HG02938 (cell line): Measurements from ENCODE around the gene BPIFA3.

Experiments used
- ATAC-seq: cut with Tn5 transposase; IDR thresholded peaks from one replicate; pipeline ENCODE4 v1.9.1; 2021; ENCODE audit warnings: mild to moderate bottlenecking, moderate library complexity; ENCODE audit not compliant: unreplicated experiment

The BPIFA3 gene

DNA sequence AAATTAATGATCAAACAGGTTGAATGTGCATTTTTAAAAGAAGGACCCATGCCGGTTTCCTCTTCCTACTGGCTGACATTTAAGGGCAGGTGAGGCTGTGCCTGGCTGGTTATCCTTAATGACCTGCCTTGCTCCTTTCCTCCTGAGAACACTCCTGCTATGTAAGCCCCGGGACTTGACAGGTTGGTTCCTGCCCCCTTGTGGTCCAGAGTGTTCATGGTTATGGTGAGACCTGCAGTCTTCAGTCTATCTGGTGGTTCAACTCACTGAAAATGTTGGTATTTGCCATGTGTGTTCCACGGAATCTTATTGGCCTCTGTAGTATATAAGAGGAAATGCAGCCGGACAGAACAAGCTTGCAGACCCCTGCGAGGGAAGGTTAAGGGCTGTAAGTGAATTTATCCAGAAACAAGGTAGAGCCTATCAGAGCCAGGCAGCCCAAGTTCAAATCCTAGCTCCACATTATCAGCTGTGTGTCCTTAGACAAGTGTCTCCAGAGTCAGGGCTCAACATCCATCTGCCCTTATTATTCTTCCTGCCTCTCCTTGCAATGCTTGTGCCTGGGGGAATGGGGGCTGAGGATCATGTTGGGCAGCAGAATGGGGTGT, 5.2 kb upstream of the BPIFA3 start:
- ATAC-seq = no peak

DNA sequence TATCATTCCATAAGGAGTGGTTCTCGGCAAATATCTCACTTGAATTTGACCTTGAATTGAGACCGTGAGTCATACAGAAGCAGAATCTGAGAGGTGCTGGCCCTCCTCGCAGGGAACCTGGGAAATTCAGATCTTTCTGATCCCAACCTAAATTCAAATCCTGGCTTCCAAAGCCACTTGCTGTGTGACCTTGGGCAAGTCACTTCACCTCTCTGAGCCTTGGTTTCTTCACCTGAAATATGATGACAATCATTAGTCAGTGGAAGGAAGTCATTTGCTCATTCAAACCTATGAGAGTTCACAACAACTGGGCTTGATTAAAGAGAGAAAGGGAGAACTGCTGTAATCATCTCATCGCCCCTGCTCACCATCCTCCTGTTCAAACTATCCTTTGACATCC, 7.2 kb downstream of the BPIFA3 start:
- ATAC-seq = no peak

GRCh38 chr20:33229843-33230242, 12.7 kb downstream of the BPIFA3 start:
- no peak for ATAC-seq

GRCh38 chr20:33231237-33231636, 14.1 kb downstream of the BPIFA3 start:
- no peak for ATAC-seq

GRCh38 chr20:33232486-33233072, 15.4 kb downstream of the BPIFA3 start:
- no peak for ATAC-seq

DNA sequence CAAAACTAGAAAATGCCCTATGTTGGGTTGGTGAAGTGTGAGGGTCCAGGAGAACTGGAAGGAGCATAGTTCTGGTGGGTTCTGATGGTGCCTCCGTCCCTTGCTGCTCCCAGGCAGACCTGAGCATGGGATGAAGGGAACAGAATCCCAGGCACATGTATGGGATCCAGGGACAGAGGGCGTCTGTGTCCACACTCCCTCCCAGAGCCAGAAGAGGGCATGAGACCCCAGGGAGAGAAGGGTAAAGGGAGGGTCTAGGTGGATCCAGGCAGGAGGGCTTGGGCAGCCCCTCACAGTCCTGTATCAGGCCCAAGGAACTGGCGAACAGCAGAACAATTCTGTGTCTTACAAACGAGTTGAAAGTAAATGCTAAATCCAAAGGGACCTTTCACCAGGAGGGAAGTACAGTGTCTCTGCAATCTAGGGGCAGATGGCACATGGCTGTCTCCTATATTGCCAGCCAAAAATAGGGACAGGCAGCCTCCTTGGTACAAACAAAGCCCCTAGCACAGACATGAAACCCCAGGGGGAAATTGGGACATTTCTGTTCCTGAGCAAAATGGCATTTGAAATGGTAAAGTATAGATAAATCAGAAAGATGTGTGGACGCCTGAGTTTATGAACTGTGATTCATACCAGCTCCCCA, 16.1 kb downstream of the BPIFA3 start:
- ATAC-seq = no peak

DNA sequence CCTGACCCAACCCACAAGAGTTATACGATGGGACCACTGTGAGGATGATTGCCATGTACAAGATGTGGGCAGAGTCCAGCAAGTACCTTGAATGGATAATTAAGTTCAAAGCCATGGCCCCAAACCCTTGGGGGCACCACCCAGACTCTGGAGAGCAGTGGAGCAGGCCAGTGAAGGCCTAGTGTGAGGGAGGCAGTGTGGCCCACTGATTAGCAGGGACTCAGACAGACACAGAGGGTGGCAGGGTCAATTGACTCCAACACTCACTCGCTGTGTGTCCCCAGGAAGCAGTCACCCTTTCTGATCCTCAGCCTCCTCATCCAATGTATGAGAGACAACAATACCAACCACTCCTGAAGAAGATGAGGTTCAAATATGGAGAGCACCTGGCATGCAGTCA, 16.9 kb downstream of the BPIFA3 start:
- ATAC-seq = no peak

GRCh38 chr20:33235696-33236095, 18.5 kb downstream of the BPIFA3 start, which contains the start of gene BPIFA1:
TSS of gene BPIFA1 (plus strand) at chr20:33235996. CDS start at chr20:33237712, 1,716 bp downstream.
- no peak for ATAC-seq

DNA sequence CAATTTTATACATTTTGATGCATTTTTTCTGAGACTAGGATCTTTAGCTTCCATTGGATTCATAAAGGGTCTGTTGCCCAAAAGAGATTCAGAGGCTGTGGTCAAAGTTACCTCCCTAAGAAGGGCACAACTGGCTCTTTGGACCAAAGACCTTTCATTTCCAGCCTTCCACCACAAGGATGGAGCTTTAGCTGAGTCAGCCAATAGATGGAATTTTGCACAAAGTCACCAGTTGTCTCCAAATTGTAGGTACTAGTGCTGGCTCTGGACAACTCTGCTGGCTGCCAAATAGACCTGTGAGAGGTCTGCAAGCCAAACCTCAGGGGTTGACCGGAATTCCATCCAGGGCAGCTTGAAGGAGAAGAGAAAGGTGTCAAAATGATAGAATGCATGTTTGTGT, 19.2 kb downstream of the BPIFA3 start:
- no peak for ATAC-seq

DNA sequence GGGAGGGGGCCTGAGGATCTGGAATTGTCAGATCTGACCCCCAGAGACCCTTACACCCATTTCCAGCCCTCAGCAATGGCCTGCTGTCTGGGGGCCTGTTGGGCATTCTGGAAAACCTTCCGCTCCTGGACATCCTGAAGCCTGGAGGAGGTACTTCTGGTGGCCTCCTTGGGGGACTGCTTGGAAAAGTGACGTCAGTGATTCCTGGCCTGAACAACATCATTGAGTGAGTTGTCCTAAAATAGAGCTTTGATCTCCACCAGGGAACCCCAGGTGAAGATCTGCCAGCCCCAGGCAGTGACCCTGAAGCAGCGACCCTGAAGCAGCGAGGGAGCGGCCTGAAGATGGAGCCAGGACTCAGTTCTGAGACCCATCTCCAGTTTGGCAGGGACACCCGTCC, 20.8 kb downstream of the BPIFA3 start:
- ATAC-seq = no peak

GRCh38 chr20:33239418-33239817, 22.3 kb downstream of the BPIFA3 start:
- no peak for ATAC-seq

GRCh38 chr20:33239979-33240736, 23.0 kb downstream of the BPIFA3 start:
- no peak for ATAC-seq

GRCh38 chr20:33240923-33241322, 23.8 kb downstream of the BPIFA3 start:
- no peak for ATAC-seq

GRCh38 chr20:33242319-33243100, 25.4 kb downstream of the BPIFA3 start:
- no peak for ATAC-seq

GRCh38 chr20:33246077-33246476, 28.9 kb downstream of the BPIFA3 start:
- ATAC-seq = no peak

DNA sequence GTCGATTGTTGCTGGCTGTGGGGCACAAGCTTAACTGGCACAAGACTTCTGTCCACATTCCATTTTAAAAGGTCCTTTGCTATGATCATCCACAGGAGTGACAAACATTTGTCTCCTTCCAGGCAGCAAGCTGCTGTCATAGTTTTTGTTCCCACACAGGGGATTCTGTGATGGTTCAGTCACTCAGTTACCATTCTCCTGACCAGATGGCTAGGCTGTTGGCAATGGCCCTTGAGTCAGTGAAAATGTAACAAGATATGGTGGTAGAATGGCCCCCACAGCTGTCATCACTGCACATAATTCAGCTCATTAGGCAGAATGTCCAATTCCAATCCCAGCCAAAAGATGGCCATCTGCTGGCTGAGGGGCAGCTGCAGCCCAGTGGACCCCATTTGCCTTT, 32.3 kb downstream of the BPIFA3 start:
- no peak for ATAC-seq

DNA sequence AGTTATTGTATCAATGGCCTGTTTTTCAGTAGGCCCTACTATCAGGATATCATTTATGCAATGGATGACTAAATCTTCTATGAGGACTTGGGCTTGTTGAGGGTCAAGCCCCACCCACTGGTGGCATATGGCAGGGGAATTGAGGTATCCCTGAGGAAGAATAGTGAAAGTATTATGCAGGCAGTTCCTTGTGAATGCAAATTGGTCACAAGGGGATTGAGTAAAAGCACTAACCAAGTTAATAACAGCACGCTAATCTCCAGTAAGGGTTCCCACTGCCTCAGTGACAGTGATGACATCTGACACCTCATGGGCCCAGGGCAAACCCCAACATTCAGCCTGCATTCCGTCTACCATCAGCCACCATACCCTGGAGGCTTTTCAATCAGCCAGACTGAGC, 33.5 kb downstream of the BPIFA3 start:
- no peak for ATAC-seq

- no peak for ATAC-seq
Observed at GRCh38 chr20:33251496-33251895, 34.3 kb downstream of the BPIFA3 start.

GRCh38 chr20:33252460-33252859, 35.3 kb downstream of the BPIFA3 start:
- ATAC-seq = no peak

GRCh38 chr20:33255005-33255404, 37.9 kb downstream of the BPIFA3 start:
- no peak for ATAC-seq

DNA sequence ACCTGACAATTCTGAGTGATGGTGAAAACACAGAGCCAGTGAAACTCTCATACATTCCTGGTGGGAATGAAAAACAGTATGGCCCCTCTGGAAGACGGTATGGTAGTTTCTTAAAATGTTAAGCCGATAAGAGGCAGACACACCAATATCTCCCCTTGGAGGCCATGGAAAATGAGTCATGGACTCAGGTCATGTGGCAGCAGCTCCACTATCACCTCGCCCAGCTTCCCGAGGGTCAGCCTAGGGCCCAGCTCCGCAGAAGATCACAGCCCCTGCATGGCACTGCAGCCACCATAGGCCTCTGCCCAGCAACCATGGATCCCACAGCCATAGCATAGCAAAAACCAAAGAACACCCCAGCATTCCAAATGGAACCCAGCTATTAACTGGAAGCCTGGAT, 40.1 kb downstream of the BPIFA3 start:
- no peak for ATAC-seq
